B cell (primary cell): ENCODE data around the gene LRRC8E. TPM values are rescaled to one million over a fixed set of nuclear protein-coding genes. Genes with fewer than 3 reads are reported as not detected.

Experiments
- ATAC-seq: fragments of 200-7000 bp; cut with Tn5 transposase; one replicate; pipeline ENCODE4 v1.10.0; 2021; ENCODE audit warnings: low read depth, mild to moderate bottlenecking, moderate number of reproducible peaks, moderate library complexity
- CTCF ChIA-PET: fragments of 350-600 bp; sonication (Branson Sonifier 250); formaldehyde crosslinking; loops from one replicate; lab custom pipeline; 2021; ENCODE audit warnings: antibody characterized with exemption, inconsistent platforms; lab: Charles Lee
- POLR2A ChIA-PET: fragments of 350-600 bp; sonication (Branson Sonifier 250); formaldehyde crosslinking; loops from one replicate; lab custom pipeline; 2021; ENCODE audit warnings: antibody characterized with exemption; lab: Charles Lee
- DNase-seq: peaks from one replicate; pipeline ENCODE4 v3.0.0; 2013
- H2AFZ ChIP-seq: 2 replicates; pipeline ENCODE4 v1.6.1; 2012; ENCODE audit warnings: mild to moderate bottlenecking, low read depth, low read length; ENCODE audit not compliant: insufficient read depth, poor library complexity, severe bottlenecking
- H3K27ac ChIP-seq, 2 donors: 1 replicate in 1 of 2; 2 replicates in 1 of 2; pipeline ENCODE4 v1.5.1; 2012 to 2013; ENCODE audit warnings: low read length in 2 of 2, mild to moderate bottlenecking in 2 of 2, moderate library complexity in 1 of 2
- H3K27me3 ChIP-seq, 4 experiments: fragments of 200-600 bp in 1 of 4; sonication (generic) in 1 of 4; replicated peaks in 1 of 4; 1 replicate in 2 of 4; 2 replicates in 2 of 4; pipeline versions ENCODE4 v1.6.1 to v1.7.0; 2013 to 2016; ENCODE audit warnings: low read length in 3 of 4, mild to moderate bottlenecking in 2 of 4, mixed read lengths in 1 of 4, moderate library complexity in 1 of 4; ENCODE audit not compliant: insufficient read depth in 4 of 4, control insufficient read depth in 3 of 4; ENCODE audit errors: control extremely low read depth in 1 of 4
- H3K36me3 ChIP-seq, 2 experiments: replicated peaks in 1 of 2; 1 replicate in 1 of 2; 2 replicates in 1 of 2; pipeline versions ENCODE4 v1.6.1 to v1.7.1; 2013; ENCODE audit warnings: low read length in 1 of 2; ENCODE audit not compliant: insufficient read depth in 2 of 2, control insufficient read depth in 1 of 2; ENCODE audit errors: control extremely low read depth in 1 of 2, extremely low read depth in 1 of 2
- H3K4me1 ChIP-seq, 2 donors: fragments of 200-600 bp in 1 of 2; sonication (generic) in 1 of 2; 1 replicate in 1 of 2; 2 replicates in 1 of 2; pipeline versions ENCODE4 v1.5.1 to v1.6.1; 2013 to 2017; ENCODE audit warnings: low read length in 2 of 2; ENCODE audit not compliant: control insufficient read depth in 2 of 2, insufficient read depth in 2 of 2
- H3K4me2 ChIP-seq: replicated peaks from 2 replicates; pipeline ENCODE3; 2012; ENCODE audit warnings: mild to moderate bottlenecking, low read depth, low read length; ENCODE audit not compliant: poor library complexity, severe bottlenecking
- H3K4me3 ChIP-seq, 5 experiments: fragments of 200-600 bp in 1 of 5; sonication (generic) in 1 of 5; 1 replicate in 3 of 5; 2 replicates in 2 of 5; pipeline versions ENCODE4 v1.5.1 to v1.7.0; 2011 to 2016; ENCODE audit warnings: low read length in 4 of 5, mild to moderate bottlenecking in 4 of 5, low read depth in 2 of 5, control low read depth in 1 of 5, moderate library complexity in 1 of 5; ENCODE audit not compliant: insufficient read depth in 1 of 5; ENCODE audit errors: control extremely low read depth in 1 of 5, extremely low read depth in 1 of 5
- H3K79me2 ChIP-seq: fragments of 200-600 bp; sonication (generic); one replicate; pipeline ENCODE4 v1.6.0; 2016; ENCODE audit warnings: low read length; ENCODE audit not compliant: control insufficient read depth, insufficient read depth
- H3K9ac ChIP-seq: fragments of 200-600 bp; sonication (generic); 2 replicates; pipeline ENCODE4 v1.6.1; 2017; ENCODE audit warnings: mild to moderate bottlenecking, low read length, moderate library complexity
- H3K9me3 ChIP-seq, 3 donors: one replicate each; pipeline versions ENCODE4 v1.6.1 to v1.7.1; 2013; ENCODE audit warnings: low read length in 2 of 3; ENCODE audit not compliant: control insufficient read depth in 2 of 3, insufficient read depth in 1 of 3; ENCODE audit errors: control extremely low read depth in 1 of 3
- H4K20me1 ChIP-seq: 2 replicates; pipeline ENCODE4 v1.6.0; 2012; ENCODE audit warnings: mild to moderate bottlenecking, low read length; ENCODE audit not compliant: insufficient read depth, control insufficient read depth, poor library complexity, severe bottlenecking
- H3K27ac Mint-ChIP-seq: one replicate; pipeline ENCODE4 v1.8.0; 2021; ENCODE audit warnings: mixed read lengths
- H3K27me3 Mint-ChIP-seq: one replicate; pipeline ENCODE4 v1.8.0; 2021; ENCODE audit warnings: mixed read lengths
- H3K4me1 Mint-ChIP-seq: one replicate; pipeline ENCODE4 v1.8.0; 2021; ENCODE audit warnings: mixed read lengths
- H3K4me3 Mint-ChIP-seq: one replicate; pipeline ENCODE4 v1.8.0; 2021; ENCODE audit warnings: mixed read lengths
- H3K9me3 Mint-ChIP-seq: one replicate; pipeline ENCODE4 v1.8.0; 2022; ENCODE audit warnings: mixed read lengths; ENCODE audit not compliant: insufficient read depth
- CTCF ChIP-seq: fragments of 200-600 bp; IDR thresholded peaks from one replicate; pipeline ENCODE4 v1.8.0; 2022; ENCODE audit warnings: antibody characterized with exemption, mild to moderate bottlenecking
- EZH2 ChIP-seq: IDR thresholded peaks from 2 replicates; pipeline ENCODE4 v1.6.1; 2012; ENCODE audit warnings: borderline replicate concordance, low read depth, mild to moderate bottlenecking, moderate library complexity, low read length; ENCODE audit not compliant: insufficient read depth, poor library complexity, severe bottlenecking
- WGBS: methylation state at CpG from one replicate; pipeline ENCODE4 v1.1.5; 2013; ENCODE audit warnings: missing lambda C conversion rate; ENCODE audit not compliant: insufficient coverage; 5-methylcytosine and 5-hydroxymethylcytosine counted together
- intact Hi-C: fragments of 100-400 bp; cut with micrococcal nuclease; formaldehyde crosslinking; loops from one replicate; pipeline ENCODE4 v1.10.0; 2022
- polyA plus RNA-seq: library from polyadenylated mRNA; depleted of rRNA; stranded (reverse); fragments of >200 nt; gene quantifications from 2 replicates; pipeline ENCODE4 v1.2.3, GENCODE V29; 2012
- total RNA-seq, 2 donors: library from RNA; stranded (reverse); fragments of 120-200 nt in 1 of 2; gene quantifications; 1 replicate in 1 of 2; 2 replicates in 1 of 2; pipeline versions ENCODE4 v1.2.3 to v1.2.4, GENCODE V29; 2013 to 2022

Gene LRRC8E
- total and polyA plus RNA-seq, 2 donors (not counting 1 experiment from before 2014, with no cell fraction given) = not detected

- Histone ChIP-seq H3K4me1 (peaks cover 6 to 7% of the 10 kb centered on the region in 2 donors), H3K79me2 (no peaks in the 10 kb centered on the region), H3K4me2 (no peak overlapping the region), H3K9ac (no peak overlapping the region), H3K4me3 (no peak overlapping the region), H3K9me3 (peaks cover 0 to 3% (median 0%) of the 10 kb centered on the region in 3 donors), H3K36me3 (no peaks in the 10 kb centered on the region), H3K27me3 (peaks cover 0 to 6% (median 0%) of the 10 kb centered on the region in 4 experiments), H2AFZ (no peak overlapping the region), H4K20me1 (peaks cover 7% of the 10 kb centered on the region), H3K27ac (no peak overlapping the region)
- ATAC-seq = no peak
- Mint-ChIP-seq H3K4me3 (no peak overlapping the region), H3K27me3 (no peaks in the 10 kb centered on the region), H3K4me1 (peaks cover 8% of the 10 kb centered on the region), H3K9me3 (no peaks in the 10 kb centered on the region), H3K27ac (no peak overlapping the region)
- TF ChIP-seq EZH2 (no peak), CTCF (no peak)
- WGBS = 90% methylated on average over 9 of the region's 9 CpGs
- no peak for DNase-seq
- intact Hi-C loops = no loop called here
- CTCF ChIA-PET = no interaction called here
- POLR2A ChIA-PET = no interaction called here
Measured at GRCh38 chr19:7849631-7849999, 38.7 kb upstream of the LRRC8E start.

- H3K27me3 ChIP-seq = peaks cover 0 to 7% (median 0%) of the 10 kb centered on the region in 4 experiments
- H3K4me1 ChIP-seq = peaks cover 6 to 7% of the 10 kb centered on the region in 2 donors
- ATAC-seq = no peak
- H3K4me3 Mint-ChIP-seq = no peak overlapping the region
- no peak overlapping the region for H3K27ac Mint-ChIP-seq
- CTCF ChIA-PET = no interaction called here
- no peaks in the 10 kb centered on the region for H3K36me3 ChIP-seq
- no peak overlapping the region for H3K4me2 ChIP-seq
- H2AFZ ChIP-seq = no peak overlapping the region
- H4K20me1 ChIP-seq = peaks cover 1% of the 10 kb centered on the region
- peaks cover 2% of the 10 kb centered on the region for H3K27me3 Mint-ChIP-seq
- TF ChIP-seq EZH2 (no peak), CTCF (no peak)
- 87% methylated on average over 25 of the region's 25 CpGs for WGBS
- no peak overlapping the region for H3K4me3 ChIP-seq
- DNase-seq = no peak
- POLR2A ChIA-PET = interaction anchor here (0.5 kb wide), 1 partner anchor 186 kb away, joined by 3 read pairs; no protein-coding TSS in a partner anchor
- no peak overlapping the region for H3K9ac ChIP-seq
- H3K79me2 ChIP-seq = no peaks in the 10 kb centered on the region
- peaks cover 0 to 3% (median 0%) of the 10 kb centered on the region in 3 donors for H3K9me3 ChIP-seq
- H3K4me1 Mint-ChIP-seq = peaks cover 8% of the 10 kb centered on the region
- H3K27ac ChIP-seq = no peak overlapping the region
- H3K9me3 Mint-ChIP-seq = no peaks in the 10 kb centered on the region
- intact Hi-C loops = loop anchor here (5.0 kb wide), 1 partner anchor 92 kb away; the partner anchor contains the start of gene TIMM44
Measured at GRCh38 chr19:7850000-7850813, 38.1 kb upstream of the LRRC8E start.
